ENCODE measurements around the gene TTLL12. TPM values are rescaled to one million over a fixed set of nuclear protein-coding genes. Genes with fewer than 3 reads are reported as not detected.

The TTLL12 gene
- total and polyA plus RNA-seq, 2 of the 8 experiments (the other 6 are each of a cell fraction or from before 2014, with no cell fraction given), result 101 to 124 TPM

DNA sequence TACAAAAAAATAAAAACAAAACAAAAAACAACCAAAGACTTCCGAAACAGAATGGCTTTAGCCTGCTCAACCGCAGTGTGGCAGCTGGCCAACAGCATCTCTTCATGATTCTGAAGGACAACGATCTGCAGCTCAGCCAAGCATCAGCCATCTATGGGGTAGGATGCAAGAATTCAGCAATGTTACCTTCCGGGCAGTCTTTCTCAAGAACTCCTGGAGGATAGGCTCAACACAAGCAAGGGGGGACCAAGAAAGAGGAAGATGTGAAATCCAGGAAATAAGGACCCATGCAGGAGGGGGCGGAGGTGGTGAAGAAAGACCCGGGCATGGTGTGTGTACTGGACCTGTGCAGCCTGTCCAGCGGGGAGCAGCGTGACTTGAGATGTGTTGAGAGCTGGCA lies 39.1 kb downstream of the TTLL12 start:
- TF ChIP-seq TAF7 (optimal IDR thresholded peaks at IDR 0.05; ENCODE audit: borderline replicate concordance, low read depth, low read length), result no peak
- TF ChIP-seq TEAD4 (IDR thresholded peaks at IDR 0.05; ENCODE audit: low read depth, low read length), result no peak
- TF ChIP-seq CHD2 (IDR thresholded peaks at IDR 0.05; ENCODE audit: low read length), result no peak
- no peak for TF ChIP-seq ZNF274 (IDR thresholded peaks at IDR 0.05; ENCODE audit: borderline replicate concordance, extremely low read depth, low read length)
- TF ChIP-seq CEBPB (IDR thresholded peaks at IDR 0.05; ENCODE audit: low read depth, low read length), result no peak
- no peak for TF ChIP-seq CHD1 (IDR thresholded peaks at IDR 0.05; ENCODE audit: low read depth, low read length)
- no peak overlapping the region for H2BK12ac ChIP-seq (ENCODE audit: low read depth, low read length)
- H3K18ac ChIP-seq (ENCODE audit: extremely low read depth, low read length), result no peak overlapping the region
- no peak for DNase-seq (ENCODE audit: low read depth in 1 of 2, low spot score in 2 of 2)
- peaks cover 15% of the 10 kb centered on the region; the same call in 1 of the 2 replicates for H3K23me2 ChIP-seq (ENCODE audit: low read depth, low read length)
- no peaks in the 10 kb centered on the region for H3K79me1 ChIP-seq (ENCODE audit: low read depth, low read length)
- H3K4me2 ChIP-seq (ENCODE audit: insufficient read depth in 1 of 2, low read depth in 2 of 2, low read length in 2 of 2), result no peak overlapping the region
- ChIA-PET CTCF (ENCODE audit: partially characterized antibody) (interaction anchor here (1.1 to 1.2 kb wide), 3 partner anchors 12 to 84 kb away, joined by 3 read pairs; partner anchors contain the start of gene BIK), POLR2A (ENCODE audit: partially characterized antibody) (interaction anchor here (1.9 kb wide), 1 partner anchor 133 kb away, joined by 5 read pairs; the partner anchor contains the start of gene PACSIN2)
- H3K27ac ChIP-seq (ENCODE audit: low read depth, low read length), result no peak overlapping the region
- no peak overlapping the region for H2BK20ac ChIP-seq (ENCODE audit: low read length)
- no peak overlapping the region for H3K23ac ChIP-seq (ENCODE audit: insufficient read length)
- no peak overlapping the region for H4K8ac ChIP-seq (ENCODE audit: extremely low read depth, insufficient read depth, low read length)
- no peak overlapping the region for H4K91ac ChIP-seq (replicated peaks; ENCODE audit: insufficient read length, low read length)
- H3K4me1 ChIP-seq (replicated peaks in 1 of 4; ENCODE audit: control insufficient read depth in 3 of 4, insufficient read depth in 4 of 4, low read length in 3 of 4), result peaks cover 0 to 12% (median 10%) of the 10 kb centered on the region in 4 experiments; a peak in 6 of 7 replicates
- no peak overlapping the region for H3K4ac ChIP-seq (replicated peaks; ENCODE audit: insufficient read length, low read depth, low read length)
- H3K79me2 ChIP-seq (ENCODE audit: control insufficient read depth in 1 of 2, insufficient read depth in 2 of 2, low read length in 2 of 2), result no peaks in the 10 kb centered on the region
- no peak overlapping the region for H2BK15ac ChIP-seq (ENCODE audit: low read length)
- WGBS, 2 experiments (ENCODE audit: extremely low coverage in 1 of 2, insufficient coverage in 1 of 2, insufficient read length in 1 of 2, insufficient replicate concordance in 2 of 2, low coverage in 1 of 2, low lambda C conversion rate in 2 of 2, missing lambda C conversion rate in 1 of 2), result 91% methylated on average over 8 of the region's 8 CpGs; no CpG with 5 or more reads in 1 of the 2 experiments
- no peak overlapping the region for H3K14ac ChIP-seq (ENCODE audit: insufficient read length)
- H3K27me3 ChIP-seq (replicated peaks in 1 of 4; ENCODE audit: control insufficient read depth in 3 of 4, extremely low read depth in 1 of 4, insufficient read depth in 3 of 4, low read length in 3 of 4), result peaks cover 1 to 21% (median 14%) of the 10 kb centered on the region in 4 experiments
- H2AFZ ChIP-seq (ENCODE audit: low read length), result no peak overlapping the region
- no peak overlapping the region for H3K9ac ChIP-seq (replicated peaks in 1 of 4; ENCODE audit: extremely low read depth in 1 of 4, low read depth in 3 of 4, low read length in 3 of 4)
- H3K9me3 ChIP-seq (ENCODE audit: insufficient read depth in 2 of 2, low read depth in 1 of 2, low read length in 1 of 2), result no peaks in the 10 kb centered on the region
- no peak overlapping the region for H4K5ac ChIP-seq (ENCODE audit: insufficient read length, low read depth, low read length)
- H2BK120ac ChIP-seq (replicated peaks; ENCODE audit: low read depth, low read length), result no peak overlapping the region
- H4K20me1 ChIP-seq (replicated peaks in 1 of 2; ENCODE audit: control insufficient read depth in 1 of 2, insufficient read depth in 2 of 2, low read length in 2 of 2), result no peaks in the 10 kb centered on the region
- no peak overlapping the region for H3K4me3 ChIP-seq (ENCODE audit: extremely low read depth in 1 of 4, insufficient read depth in 2 of 4, low read depth in 3 of 4, low read length in 4 of 4)
- no peaks in the 10 kb centered on the region for H3K36me3 ChIP-seq (ENCODE audit: control insufficient read depth in 2 of 4, insufficient read depth in 4 of 4, low read length in 3 of 4)
- FAIRE-seq, result no peak
- H3K56ac ChIP-seq (replicated peaks; ENCODE audit: insufficient read length, low read depth, low read length), result no peak overlapping the region
- H2BK5ac ChIP-seq (ENCODE audit: low read depth, low read length), result no peak overlapping the region
- no peak overlapping the region for H2AK5ac ChIP-seq (ENCODE audit: low read depth, low read length)
